Stimulated activated CD8-positive, alpha-beta memory T cell treated with anti-CD3 and anti-CD28 coated beads, Interleukin-15, amount 100 ng/mL, for 48 hours (primary cell): ENCODE measurements around the gene SMO.
"Not testable (repeated sequence)": the region's sequence is repeated elsewhere in the genome, so short reads cannot be mapped to it uniquely, and the experiment has no call there.

ENCODE experiments used
- DNase-seq, 2 donors: peaks; one replicate each; pipeline ENCODE4 v3.0.0-alpha.2; 2020; ENCODE audit warnings: low read depth in 2 of 2

Gene SMO

DNA sequence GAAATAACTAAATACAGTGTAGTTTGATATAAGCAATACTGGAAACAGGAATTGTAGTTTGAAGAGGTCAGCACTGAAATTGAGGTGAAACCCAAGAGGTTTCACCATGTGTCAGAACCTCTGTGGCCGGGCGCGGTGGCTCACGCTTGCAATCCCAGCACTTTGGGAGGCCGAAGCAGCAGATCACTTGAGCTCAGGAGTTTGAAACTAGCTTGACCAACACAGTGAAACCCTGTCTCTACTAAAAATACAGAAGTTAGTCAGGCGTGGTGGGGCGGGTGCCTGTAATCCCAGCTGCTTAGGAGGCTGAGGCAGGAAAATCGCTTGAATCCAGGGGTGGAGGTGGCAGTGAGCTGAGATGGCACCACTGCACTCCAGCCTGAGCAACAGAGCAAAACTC lies 50.1 kb downstream of the SMO start:
- no peak for DNase-seq

DNA sequence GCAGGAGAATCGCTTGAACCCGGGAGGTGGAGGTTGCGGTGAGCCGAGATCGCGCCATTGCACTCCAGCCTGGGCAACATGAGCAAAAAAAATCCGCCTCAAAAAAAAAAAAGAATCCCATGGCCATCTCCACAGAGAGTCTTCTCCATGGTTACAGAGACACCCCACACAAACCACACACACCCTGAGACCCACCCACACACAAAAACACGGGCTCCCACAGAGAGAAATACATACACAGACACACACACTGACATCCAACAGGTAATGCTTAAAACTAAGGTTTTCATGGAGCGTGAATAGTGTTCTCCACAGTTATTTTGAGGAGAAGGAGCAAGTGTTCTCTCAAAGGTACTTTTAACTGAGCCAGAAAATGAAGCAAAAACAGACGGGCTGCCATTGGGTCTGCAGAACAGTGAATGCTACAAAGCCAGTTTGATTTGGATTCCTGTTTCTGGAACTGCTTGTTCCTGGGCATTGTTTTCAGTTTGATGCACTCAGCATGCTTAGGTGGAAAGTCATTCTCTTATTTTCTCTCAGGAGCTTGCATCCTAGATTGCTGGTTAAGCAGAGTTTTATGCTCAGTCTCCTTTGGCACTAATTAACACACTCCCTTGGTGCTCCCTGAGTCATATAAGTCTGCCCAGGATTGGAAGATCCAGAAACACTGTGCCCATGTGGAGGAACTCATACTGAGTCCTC lies 51.8 kb downstream of the SMO start:
- DNase-seq: no peak

DNA sequence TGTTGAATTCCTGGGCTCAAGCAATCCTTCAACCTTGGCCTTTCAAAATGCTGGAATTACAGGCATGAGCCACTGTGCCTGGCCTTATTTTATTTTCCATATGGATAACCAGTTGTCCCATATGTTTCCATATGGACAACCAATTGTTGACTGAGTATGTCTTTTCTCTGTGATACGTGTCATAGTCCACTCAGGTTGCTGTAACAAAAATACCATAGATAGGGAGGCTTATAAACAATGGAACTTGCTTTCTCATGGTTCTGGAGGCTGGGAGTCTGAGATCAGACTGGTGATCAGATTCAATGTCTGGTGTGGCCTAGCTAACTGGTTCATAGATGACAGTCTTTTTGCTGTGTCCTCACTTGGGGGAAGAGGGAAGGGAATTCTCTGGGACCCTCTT lies 55.8 kb downstream of the SMO start:
- no peak for DNase-seq

DNA sequence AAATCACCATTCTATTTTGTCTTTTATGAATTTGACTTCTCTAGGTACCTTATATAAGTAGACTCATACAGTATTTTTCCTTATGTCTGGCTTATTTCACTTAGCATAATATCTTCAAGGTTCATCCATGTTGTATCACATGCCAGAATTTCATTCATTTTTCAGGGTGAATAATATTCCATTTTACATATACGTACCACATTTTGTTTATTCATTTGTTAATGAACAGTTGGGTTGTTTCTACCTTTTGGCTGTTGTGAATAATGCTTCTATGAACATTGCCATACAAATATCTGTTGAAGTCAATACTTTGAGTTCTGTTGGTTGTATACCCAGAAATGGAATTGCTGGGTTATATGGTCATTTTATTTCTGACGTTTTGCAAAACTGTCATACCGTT lies 57.1 kb downstream of the SMO start:
- no peak for DNase-seq

DNA sequence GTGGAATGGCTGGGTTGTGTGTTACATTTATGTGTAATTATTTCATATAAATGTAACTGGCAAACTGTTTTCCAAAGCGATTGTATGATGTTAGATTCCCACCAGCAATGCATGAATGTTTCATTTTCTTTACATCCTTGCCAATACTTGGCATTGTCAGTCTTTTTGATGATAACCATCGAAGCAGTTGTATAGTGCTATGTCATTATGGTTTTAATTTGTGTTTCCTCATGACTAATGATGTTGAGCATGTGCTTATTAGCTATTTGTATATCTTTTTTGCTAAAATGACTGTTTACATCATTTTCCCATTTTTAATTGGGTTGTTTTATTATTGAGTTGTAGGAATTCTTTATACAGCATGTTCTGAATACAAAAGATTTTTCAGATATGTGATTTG lies 58.7 kb downstream of the SMO start:
- DNase-seq: no peak

DNA sequence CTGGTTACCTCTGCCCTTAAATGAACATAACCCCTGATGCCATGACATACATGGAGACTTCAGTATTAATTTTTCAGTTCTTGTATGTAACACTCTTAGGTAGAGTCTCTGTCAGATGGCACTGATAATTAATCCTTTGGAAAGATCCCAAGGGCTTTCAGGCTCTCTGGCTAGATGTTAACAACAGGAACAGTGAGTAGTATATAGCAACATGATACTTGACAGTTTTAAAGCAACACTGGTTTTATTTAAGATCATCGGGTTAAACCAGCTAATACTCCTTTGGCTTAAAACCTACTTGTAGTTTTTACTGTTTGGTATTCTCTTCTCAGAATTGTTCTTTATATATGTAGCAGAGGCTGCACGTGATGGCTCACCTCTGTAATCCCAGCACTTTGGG lies 63.7 kb downstream of the SMO start:
- DNase-seq: no peak

DNA sequence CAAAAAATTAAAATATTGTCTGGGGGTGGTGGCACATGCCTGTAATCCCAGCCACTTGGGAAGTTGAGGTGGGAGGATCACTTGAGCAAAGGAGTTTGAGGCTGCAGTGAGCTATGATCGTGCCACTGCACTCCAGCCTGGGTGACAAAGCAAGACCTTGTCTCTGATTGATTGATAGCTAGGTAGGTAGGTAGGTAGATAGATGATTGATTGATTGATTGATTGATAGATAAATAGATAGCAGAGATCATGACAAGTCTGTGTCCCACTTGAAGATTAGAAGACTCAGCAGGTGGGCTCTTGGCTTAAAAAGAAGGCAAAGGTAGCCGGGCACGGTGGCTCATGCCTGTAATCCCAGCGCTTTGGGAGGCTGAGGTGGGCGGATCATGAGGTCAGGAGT lies 64.2 kb downstream of the SMO start:
- DNase-seq: not testable (repeated sequence)

DNA sequence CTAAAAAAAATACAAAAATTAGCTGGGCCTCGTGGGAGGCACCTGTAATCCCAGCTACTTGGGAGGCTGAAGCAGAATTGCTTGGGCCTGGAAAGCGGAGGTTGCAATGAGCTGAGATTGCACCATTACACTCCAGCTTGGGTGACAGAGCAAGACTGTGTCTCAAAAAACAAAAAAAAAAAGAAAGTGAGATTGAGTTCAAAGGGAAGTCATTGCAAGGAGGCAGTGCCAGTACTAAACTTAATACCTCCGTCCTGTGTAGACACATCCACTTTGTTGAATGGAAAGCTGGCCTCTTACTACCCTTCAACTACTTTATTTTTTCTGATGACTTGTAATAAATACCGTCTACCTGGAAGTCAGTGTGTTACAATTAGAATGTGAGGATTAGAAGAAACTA lies 67.4 kb downstream of the SMO start:
- no peak for DNase-seq

DNA sequence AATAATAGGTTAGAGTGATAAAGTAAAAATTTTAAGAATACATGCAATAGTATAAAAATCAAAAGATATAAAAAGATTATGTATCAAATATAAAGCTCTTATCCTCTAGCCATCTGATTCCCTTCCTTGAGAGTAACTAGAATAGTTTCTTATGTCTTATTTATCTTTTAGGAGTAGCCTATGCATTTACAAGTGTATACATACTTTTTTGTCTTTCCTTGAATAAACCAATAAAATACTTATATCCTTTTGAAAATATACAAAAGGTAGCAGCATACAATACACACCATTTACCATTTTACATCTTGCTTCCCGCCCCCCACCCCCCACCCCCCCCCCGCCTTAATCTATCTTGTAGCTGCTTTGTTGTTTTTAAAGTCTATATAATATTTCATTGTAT lies 67.8 kb downstream of the SMO start:
- no peak for DNase-seq

DNA sequence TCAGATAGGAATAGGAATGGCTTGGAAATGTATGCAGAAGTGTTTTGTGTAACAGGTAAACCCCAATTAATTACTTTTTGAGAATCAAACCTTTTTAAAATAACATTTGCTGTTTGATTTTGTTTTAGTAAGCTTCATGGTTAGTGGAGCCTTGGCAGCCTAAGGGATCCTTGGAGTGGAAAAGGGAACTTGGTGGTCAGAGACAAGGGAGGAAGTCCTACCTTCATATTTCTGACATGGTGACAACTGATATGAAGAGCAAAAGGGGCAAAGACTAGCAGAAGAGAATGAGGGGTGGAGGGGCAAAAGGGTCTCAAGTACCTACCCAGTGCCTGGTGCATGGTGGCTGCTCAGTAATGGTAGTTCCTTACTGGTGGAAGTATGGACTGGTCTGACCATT lies 68.7 kb downstream of the SMO start:
- DNase-seq: no peak

DNA sequence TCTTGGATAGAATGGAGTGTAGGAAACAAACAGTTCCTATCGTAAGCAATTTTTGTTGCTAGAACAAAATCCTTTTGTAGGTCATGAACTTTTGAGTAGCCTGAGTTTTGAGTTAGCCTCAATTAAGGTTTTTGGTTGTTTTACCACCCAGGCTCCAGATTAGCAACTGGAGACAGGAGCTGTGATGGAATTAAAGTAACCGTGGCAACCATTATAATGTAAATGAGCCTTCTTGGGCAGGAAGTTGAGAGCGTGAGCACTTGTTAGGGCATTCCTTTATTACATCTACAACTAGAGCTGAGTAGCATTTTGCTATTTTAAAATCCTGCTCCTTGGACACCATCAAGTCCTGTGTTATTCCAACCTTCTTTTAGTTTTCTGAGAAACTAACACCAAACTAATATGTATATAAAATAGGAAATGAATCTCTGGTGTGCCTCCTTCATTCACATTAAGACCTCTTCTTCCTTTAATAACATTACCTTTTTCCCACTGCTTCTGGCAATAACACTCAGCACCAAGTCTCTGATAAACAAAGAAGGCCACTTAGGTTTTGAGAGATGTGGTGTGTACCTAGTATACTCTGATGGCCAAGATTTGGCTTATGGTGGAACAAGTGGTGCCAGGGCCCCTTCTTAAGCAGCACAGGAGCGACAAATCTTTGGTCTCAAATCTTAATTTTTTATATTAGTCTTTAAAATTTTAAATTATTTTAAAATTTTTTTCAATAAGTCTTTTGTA lies 70.4 kb downstream of the SMO start:
- no peak for DNase-seq

DNA sequence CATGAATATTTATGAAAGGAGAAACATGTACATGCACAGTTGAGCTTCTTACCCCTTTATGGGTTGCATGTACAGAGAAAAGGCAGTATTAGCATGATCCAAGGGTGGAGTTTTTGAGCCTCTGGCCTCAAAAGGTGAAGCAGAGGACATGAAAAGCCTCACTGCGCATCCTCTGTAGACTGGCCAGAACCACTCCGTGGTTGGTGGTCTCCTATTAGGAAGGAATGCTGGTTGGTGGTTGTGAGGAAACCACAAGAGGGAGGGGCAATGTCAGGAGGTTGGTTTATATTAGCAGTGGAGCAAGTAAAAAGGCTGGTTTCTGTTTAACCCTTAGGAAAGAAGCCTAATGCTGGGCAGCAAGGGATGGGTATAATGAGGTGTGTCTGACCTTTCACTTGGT lies 73.9 kb downstream of the SMO start:
- DNase-seq: no peak
